GM19372 (cell line): ENCODE results near the gene EEF1A2.

ENCODE experiments used
- ATAC-seq: cut with Tn5 transposase; IDR thresholded peaks from one replicate; pipeline ENCODE4 v1.9.1; 2021; ENCODE audit warnings: mild to moderate bottlenecking, low read depth, moderate library complexity; ENCODE audit not compliant: unreplicated experiment

The EEF1A2 gene

GRCh38 chr20:63471981-63472831 is 26.7 kb downstream of the EEF1A2 start, which contains the start of gene KCNQ2:
KCNQ2 (minus strand) TSS chr20:63472655; CDS start chr20:63472463, 192 bp downstream.
- ATAC-seq = no peak

GRCh38 chr20:63471717-63471980 is 27.2 kb downstream of the EEF1A2 start:
- ATAC-seq = no peak

DNA sequence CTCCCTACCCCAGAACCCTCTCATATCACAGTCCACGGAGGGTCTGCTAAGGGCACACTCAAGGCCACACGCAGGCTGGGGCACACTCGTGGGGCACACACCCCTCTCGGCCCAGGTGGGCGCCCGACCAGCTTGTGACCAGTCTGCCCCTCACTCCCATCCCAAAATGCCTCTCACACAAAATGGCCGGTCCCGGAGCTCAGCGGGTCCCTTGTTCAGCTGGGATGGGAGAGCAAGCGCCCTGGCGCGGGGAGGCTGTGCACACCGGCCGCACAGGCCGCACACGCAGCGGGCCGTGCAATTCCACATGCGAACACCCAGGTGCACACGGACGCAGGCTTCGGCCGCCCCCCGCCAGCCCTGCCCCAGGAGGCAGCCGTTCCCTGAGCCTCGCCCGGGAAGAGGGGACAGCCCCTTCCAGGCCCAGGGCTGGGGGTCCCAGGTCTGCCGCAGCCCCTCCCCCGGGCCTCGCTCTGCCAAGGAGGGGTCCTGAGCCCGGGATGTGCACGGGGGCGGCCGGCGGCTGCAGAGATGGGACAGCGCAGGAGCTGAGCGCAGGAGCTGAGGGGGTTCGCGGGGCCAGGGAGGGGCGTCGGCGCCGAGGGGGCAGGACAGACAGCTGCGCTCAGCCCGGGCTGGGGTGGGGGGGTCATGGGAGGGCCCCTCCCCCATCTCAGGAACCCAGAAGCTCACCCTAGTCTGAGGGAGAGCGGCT is 27.7 kb downstream of the EEF1A2 start:
- no peak for ATAC-seq

DNA sequence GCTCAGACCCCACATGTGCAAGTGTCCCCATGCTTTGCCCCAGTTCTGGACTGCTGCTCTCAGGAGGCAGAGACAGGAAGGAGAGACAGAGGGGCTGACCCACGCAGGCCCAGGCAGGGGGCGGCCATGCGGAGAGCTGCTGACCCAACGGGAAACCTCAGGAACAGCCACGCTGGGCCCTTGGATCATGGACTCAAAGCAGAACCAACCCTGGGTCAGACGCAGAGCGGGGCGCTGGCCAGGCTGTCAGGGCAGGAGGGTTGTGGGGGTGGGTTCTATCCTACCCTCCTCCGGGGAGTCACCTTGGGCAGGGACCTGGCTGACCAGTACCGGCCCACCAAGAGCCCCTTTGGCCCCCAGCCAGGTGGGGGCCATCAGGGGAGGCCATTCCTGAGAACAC is 28.5 kb downstream of the EEF1A2 start:
- ATAC-seq = no peak

GRCh38 chr20:63469713-63470101 is 29.2 kb downstream of the EEF1A2 start:
- ATAC-seq = no peak

GRCh38 chr20:63469019-63469712 is 29.7 kb downstream of the EEF1A2 start:
- no peak for ATAC-seq

DNA sequence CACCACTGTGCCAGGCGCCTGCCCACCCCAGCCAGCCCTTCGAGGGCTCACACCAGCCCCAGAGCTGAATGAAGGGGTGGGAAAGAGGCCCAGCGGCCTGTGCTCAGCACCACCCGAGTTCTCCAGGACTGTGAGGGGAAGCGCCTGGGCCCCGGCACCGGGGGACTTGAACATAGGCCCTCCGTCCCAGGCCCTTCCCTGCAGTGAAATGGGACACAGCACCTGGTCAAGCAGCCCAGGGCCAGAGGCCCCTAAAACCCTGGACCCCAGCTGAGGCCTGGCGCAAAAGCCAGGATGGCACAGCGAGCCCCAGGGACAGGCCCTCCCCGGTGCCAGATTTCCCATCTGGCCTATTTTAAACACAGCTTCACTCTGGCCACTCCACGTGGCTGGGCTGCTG is 30.5 kb downstream of the EEF1A2 start:
- no peak for ATAC-seq

- no peak for ATAC-seq
Measured at GRCh38 chr20:63467294-63468083, 31.4 kb downstream of the EEF1A2 start.

GRCh38 chr20:63466861-63467260 is 32.0 kb downstream of the EEF1A2 start:
- ATAC-seq = no peak

DNA sequence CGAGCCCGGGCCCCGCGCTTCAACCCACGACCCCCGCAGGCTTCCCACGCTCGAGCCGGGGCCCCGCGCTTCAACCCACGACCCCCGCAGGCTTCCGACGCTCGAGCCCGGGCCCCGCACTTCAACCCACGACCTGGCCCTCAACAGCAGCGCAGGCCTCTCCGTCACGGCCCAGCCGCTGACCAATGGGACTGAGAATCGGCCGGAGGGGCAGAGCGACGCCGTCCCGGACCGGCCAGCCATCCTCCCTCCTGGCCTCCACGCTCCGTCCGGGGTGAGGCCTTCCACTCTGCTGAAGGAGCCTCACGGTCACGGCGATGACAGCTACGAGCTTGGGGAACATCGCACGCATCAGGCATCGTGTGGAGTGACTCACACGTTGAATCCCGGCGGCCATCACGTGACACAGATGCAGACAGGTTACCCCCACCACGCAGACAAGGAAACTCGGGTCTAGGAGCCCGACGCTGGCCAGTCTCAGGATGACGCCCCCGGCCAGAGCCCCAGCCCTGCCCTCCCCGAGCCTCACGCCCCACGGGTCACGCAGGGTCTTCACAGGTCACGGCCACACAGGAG is 32.5 kb downstream of the EEF1A2 start:
- ATAC-seq = no peak

DNA sequence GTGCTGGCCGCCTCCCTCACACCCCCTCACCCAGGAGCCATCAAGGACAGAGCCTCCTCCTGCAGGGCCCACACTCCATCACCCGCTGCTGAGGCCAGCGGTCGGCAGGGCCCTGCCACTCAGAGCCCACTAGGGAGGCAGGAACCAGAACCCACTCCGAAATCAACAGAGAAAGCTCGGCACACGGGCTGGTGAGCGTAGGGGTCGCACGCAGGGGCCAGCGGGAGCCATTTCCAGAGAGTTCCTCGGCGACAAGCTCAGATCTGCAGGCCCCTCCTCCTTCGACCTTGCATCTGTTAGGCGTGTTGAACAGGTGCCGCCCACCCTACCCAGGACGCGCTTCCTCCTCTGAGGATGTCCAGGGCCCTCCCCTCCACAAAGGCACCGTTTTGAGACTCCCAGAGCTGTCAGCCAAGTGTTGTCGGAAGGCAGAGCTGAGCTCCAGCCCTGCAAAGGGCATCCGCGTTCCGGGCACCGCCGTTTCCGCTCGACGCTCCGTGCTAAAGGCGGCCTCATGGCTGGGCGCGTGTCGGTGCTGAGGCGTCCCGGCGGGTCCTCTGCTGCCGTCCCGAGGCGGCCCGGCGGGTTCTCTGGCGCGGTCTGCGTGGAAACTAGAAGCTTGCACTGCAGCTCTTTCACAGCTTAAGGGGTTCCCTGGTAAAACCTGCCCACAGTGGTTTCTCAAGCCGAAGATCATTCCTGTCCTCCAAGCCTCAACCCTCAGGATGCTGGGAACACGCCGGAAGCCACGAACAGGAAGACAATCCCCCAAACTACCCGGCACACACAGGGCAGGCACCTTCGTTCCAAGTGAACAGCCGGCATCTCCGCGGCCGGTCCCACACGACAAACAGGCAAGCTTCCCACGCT is 33.3 kb downstream of the EEF1A2 start:
- ATAC-seq = no peak

GRCh38 chr20:63464289-63464635 is 34.6 kb downstream of the EEF1A2 start:
- ATAC-seq = no peak

GRCh38 chr20:63463400-63464288 is 35.2 kb downstream of the EEF1A2 start:
- ATAC-seq = no peak

DNA sequence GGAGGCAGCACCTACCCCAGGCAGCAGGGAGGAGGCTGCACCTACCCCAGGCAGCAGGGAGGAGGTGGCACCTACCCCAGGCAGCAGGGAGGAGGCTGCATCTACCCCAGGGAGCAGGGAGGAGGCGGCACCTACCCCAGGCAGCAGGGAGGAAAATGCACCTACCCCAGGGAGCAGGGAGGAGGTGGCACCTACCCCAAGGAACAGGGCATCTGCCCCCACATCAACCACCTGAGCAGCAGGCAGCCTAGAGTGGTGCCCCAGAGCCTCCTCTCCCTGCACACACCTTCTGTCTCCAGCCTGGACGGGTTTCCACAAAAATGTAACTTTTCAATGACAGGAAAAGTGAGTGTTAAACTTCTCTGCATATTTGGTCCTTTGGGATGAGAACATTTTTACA is 36.6 kb downstream of the EEF1A2 start:
- no peak for ATAC-seq

GRCh38 chr20:63461104-63461763 is 37.6 kb downstream of the EEF1A2 start:
- no peak for ATAC-seq

GRCh38 chr20:63459070-63459380 is 39.9 kb downstream of the EEF1A2 start:
- no peak for ATAC-seq

GRCh38 chr20:63458170-63459069 is 40.5 kb downstream of the EEF1A2 start:
- no peak for ATAC-seq
